H9 (cell line): ENCODE measurements around the gene NEURL4. TPM values are rescaled to one million over a fixed set of nuclear protein-coding genes. Genes with fewer than 3 reads are reported as not detected.

ENCODE experiments used
- DNase-seq: peaks from one replicate; pipeline ENCODE4 v3.0.0-alpha.2; 2017
- H2AFZ ChIP-seq: one replicate; pipeline ENCODE4 v1.6.1; 2013; ENCODE audit warnings: mild to moderate bottlenecking, low read length, control low read depth, moderate library complexity
- H2AK5ac ChIP-seq: 2 replicates; pipeline ENCODE4 v1.6.1; 2013; ENCODE audit warnings: low read length, control low read depth, mixed read lengths; ENCODE audit not compliant: insufficient read length
- H2BK120ac ChIP-seq: one replicate; pipeline ENCODE4 v1.6.1; 2013; ENCODE audit warnings: low read depth, mild to moderate bottlenecking, low read length, control low read depth, inconsistent platforms; ENCODE audit not compliant: poor library complexity, severe bottlenecking
- H2BK12ac ChIP-seq: 2 replicates; pipeline ENCODE4 v1.6.1; 2013; ENCODE audit warnings: low read length, control low read depth, mixed read lengths, low read depth; ENCODE audit not compliant: insufficient read length
- H2BK15ac ChIP-seq: 2 replicates; pipeline ENCODE4 v1.6.1; 2013; ENCODE audit warnings: low read depth, low read length, control low read depth
- H2BK20ac ChIP-seq: one replicate; pipeline ENCODE4 v1.6.1; 2013; ENCODE audit warnings: low read depth, mild to moderate bottlenecking, low read length, control low read depth, inconsistent platforms; ENCODE audit not compliant: poor library complexity, severe bottlenecking
- H2BK5ac ChIP-seq: 2 replicates; pipeline ENCODE4 v1.6.1; 2013; ENCODE audit warnings: low read length, control low read depth, mixed read lengths; ENCODE audit not compliant: insufficient read length
- H3K14ac ChIP-seq: 2 replicates; pipeline ENCODE4 v1.6.1; 2013; ENCODE audit warnings: low read length, control low read depth; ENCODE audit not compliant: insufficient read depth
- H3K18ac ChIP-seq: 2 replicates; pipeline ENCODE4 v1.6.1; 2013; ENCODE audit warnings: low read depth, mild to moderate bottlenecking, mixed read lengths, low read length, control low read depth; ENCODE audit not compliant: insufficient read length
- H3K23ac ChIP-seq: 2 replicates; pipeline ENCODE4 v1.6.1; 2013; ENCODE audit warnings: low read length, control low read depth, mixed read lengths, low read depth; ENCODE audit not compliant: insufficient read length
- H3K23me2 ChIP-seq: 2 replicates; pipeline ENCODE4 v1.6.1; 2013; ENCODE audit warnings: low read depth, mild to moderate bottlenecking, mixed read lengths, low read length, control low read depth; ENCODE audit not compliant: insufficient read length, poor library complexity, severe bottlenecking
- H3K27ac ChIP-seq: 2 replicates; pipeline ENCODE4 v1.5.1; 2013; ENCODE audit warnings: low read length, control low read depth, mixed read lengths, low read depth; ENCODE audit not compliant: insufficient read length
- H3K27me3 ChIP-seq: 2 replicates; pipeline ENCODE4 v1.6.1; 2013; ENCODE audit warnings: low read length, control low read depth, inconsistent platforms; ENCODE audit not compliant: insufficient read depth
- H3K4ac ChIP-seq: 2 replicates; pipeline ENCODE4 v1.6.1; 2013; ENCODE audit warnings: low read depth, mild to moderate bottlenecking, control low read depth, inconsistent platforms, low read length, moderate library complexity
- H3K4me1 ChIP-seq: 2 replicates; pipeline ENCODE4 v1.6.1; 2013; ENCODE audit warnings: low read length, control low read depth, inconsistent platforms; ENCODE audit not compliant: insufficient read depth
- H3K4me2 ChIP-seq: 2 replicates; pipeline ENCODE4 v1.6.1; 2013; ENCODE audit warnings: low read length, control low read depth, mixed read lengths; ENCODE audit not compliant: insufficient read length, insufficient read depth
- H3K56ac ChIP-seq: 2 replicates; pipeline ENCODE4 v1.6.1; 2013; ENCODE audit warnings: low read depth, mild to moderate bottlenecking, mixed read lengths, low read length, control low read depth; ENCODE audit not compliant: insufficient read length
- H3K79me1 ChIP-seq: 2 replicates; pipeline ENCODE4 v1.6.1; 2013; ENCODE audit warnings: low read depth, mild to moderate bottlenecking, moderate library complexity, low read length, control low read depth, inconsistent platforms; ENCODE audit not compliant: insufficient read depth, poor library complexity, severe bottlenecking
- H3K79me2 ChIP-seq: 2 replicates; pipeline ENCODE4 v1.6.1; 2013; ENCODE audit warnings: low read length, control low read depth, inconsistent platforms; ENCODE audit not compliant: insufficient read depth
- H3K9ac ChIP-seq: 2 replicates; pipeline ENCODE4 v1.6.1; 2013; ENCODE audit warnings: low read length, control low read depth, mixed read lengths; ENCODE audit not compliant: insufficient read length; ENCODE audit errors: extremely low read depth
- H3K9me3 ChIP-seq: one replicate; pipeline ENCODE4 v1.6.1; 2013; ENCODE audit warnings: low read depth, low read length, inconsistent platforms; ENCODE audit not compliant: control insufficient read depth
- H3T11ph ChIP-seq: one replicate; pipeline ENCODE4 v1.6.1; 2013; ENCODE audit warnings: mild to moderate bottlenecking, low read length, control low read depth, inconsistent platforms
- H4K20me1 ChIP-seq: one replicate; pipeline ENCODE4 v1.6.1; 2013; ENCODE audit not compliant: control insufficient read depth, insufficient read length, insufficient read depth
- H4K5ac ChIP-seq: 2 replicates; pipeline ENCODE4 v1.6.1; 2013; ENCODE audit warnings: low read depth, mild to moderate bottlenecking, mixed read lengths, low read length, control low read depth; ENCODE audit not compliant: insufficient read length
- H4K8ac ChIP-seq: replicated peaks from 2 replicates; pipeline ENCODE4 v1.6.1; 2013; ENCODE audit warnings: low read length, control low read depth, mixed read lengths, low read depth; ENCODE audit not compliant: insufficient read length
- H4K91ac ChIP-seq: 2 replicates; pipeline ENCODE4 v1.6.1; 2013; ENCODE audit warnings: low read depth, mild to moderate bottlenecking, moderate library complexity, mixed read lengths, low read length, control low read depth; ENCODE audit not compliant: insufficient read length
- H3K27ac Mint-ChIP-seq, 3 experiments: 2 replicates in 2 of 3; 3 replicates in 1 of 3; pipeline ENCODE4 v1.8.0; 2020 to 2021; ENCODE audit warnings: mixed read lengths in 3 of 3, mild to moderate bottlenecking in 1 of 3, moderate library complexity in 1 of 3
- H3K27me3 Mint-ChIP-seq: 2 replicates; pipeline ENCODE4 v1.8.0; 2021; ENCODE audit warnings: low read depth, mild to moderate bottlenecking, moderate library complexity, mixed read lengths
- H3K36me3 Mint-ChIP-seq, 3 experiments: 2 replicates in 2 of 3; 3 replicates in 1 of 3; pipeline ENCODE4 v1.8.0; 2020 to 2021; ENCODE audit warnings: low read depth in 3 of 3, mixed read lengths in 3 of 3; ENCODE audit not compliant: insufficient read depth in 1 of 3
- H3K4me1 Mint-ChIP-seq, 2 experiments: 2 replicates each; pipeline ENCODE4 v1.8.0; 2020; ENCODE audit warnings: mixed read lengths in 2 of 2
- H3K4me3 Mint-ChIP-seq, 2 experiments: 2 replicates in 1 of 2; 3 replicates in 1 of 2; pipeline ENCODE4 v1.8.0; 2020 to 2021; ENCODE audit warnings: mild to moderate bottlenecking in 2 of 2, mixed read lengths in 2 of 2, moderate library complexity in 1 of 2
- H3K9me3 Mint-ChIP-seq, 2 experiments: 2 replicates in 1 of 2; 3 replicates in 1 of 2; pipeline ENCODE4 v1.8.0; 2020; ENCODE audit warnings: mild to moderate bottlenecking in 2 of 2, mixed read lengths in 2 of 2, moderate library complexity in 1 of 2
- WGBS: extraction: QIAGEN DNeasy Blood & Tissue Kit; methylation state at CpG from one replicate; pipeline ENCODE4 v1.1.7; 2013; ENCODE audit warnings: missing lambda C conversion rate, low lambda C conversion rate, mixed read lengths; ENCODE audit not compliant: insufficient read length; ENCODE audit errors: extremely low coverage; 5-methylcytosine and 5-hydroxymethylcytosine counted together
- total RNA-seq: library from RNA; stranded (reverse); gene quantifications from 2 replicates; pipeline ENCODE4 v1.2.1, GENCODE V29; 2021
- TF ChIP-seq, protein P1 (sequence below): fragments of 200-600 bp; sonication (generic); conservative IDR thresholded peaks from 3 replicates; pipeline ENCODE4 v1.8.0; 2021; ENCODE audit warnings: antibody characterized with exemption, mild to moderate bottlenecking

The NEURL4 gene
- total RNA-seq, 1 experiment from 2014 or later, result 54.8 TPM

DNA sequence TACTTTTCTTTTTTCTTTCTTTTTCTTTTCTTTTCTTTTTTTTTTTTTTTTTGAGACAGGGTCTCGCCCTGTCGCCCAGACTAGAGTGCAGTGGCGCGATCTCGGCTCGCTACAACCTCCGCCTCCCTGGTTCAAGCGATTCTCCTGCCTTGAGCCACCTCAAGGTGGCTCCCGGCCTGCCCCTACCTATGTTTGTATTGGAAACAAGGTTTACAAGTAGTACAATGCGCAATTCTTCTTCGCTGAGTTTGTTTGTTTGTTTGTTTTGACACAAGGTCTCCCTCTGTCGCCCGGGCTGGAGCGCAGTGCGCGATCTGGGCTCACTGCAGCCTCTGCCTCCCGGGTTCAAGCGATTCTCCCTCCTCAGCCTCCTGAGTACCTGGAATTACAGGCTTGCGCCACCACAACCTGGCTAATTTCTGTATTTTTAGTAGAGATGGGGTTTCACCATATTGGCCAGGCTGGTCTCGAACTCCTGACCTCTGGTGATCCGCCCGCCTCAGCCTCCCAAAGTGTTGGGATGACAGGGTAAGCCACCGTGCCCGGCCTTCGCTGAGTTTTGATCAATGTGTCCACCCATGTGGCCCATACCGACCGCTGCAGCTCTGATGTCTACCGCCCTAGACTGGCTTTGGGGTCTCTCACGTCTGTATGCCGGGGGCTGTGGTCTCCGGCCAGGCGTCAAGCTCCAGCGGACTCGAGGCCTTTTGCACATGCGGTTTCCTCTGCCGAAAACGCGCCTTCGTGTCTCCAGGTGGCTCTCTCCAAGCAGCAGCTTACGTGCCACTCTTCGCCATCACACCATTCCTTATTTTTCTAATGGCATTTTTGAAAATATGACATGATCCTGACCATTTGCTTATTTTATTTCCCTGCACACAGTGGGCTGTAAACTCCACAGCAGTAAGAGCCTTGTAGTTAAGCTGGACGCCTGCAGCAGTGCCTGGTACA, 33.6 kb downstream of the NEURL4 start:
- Histone ChIP-seq H2BK12ac (no peak overlapping the region), H3K79me2 (no peaks in the 10 kb centered on the region), H3K4me2 (peak overlapping the region; percentile 91), H3K27me3 (peaks cover 2% of the 10 kb centered on the region), H3K14ac (no peak overlapping the region), H2BK5ac (no peak overlapping the region), H3K23ac (no peak overlapping the region), H3K23me2 (peaks cover 4% of the 10 kb centered on the region), H3K56ac (no peak overlapping the region), H3K9me3 (no peaks in the 10 kb centered on the region), H3K27ac (no peak overlapping the region), H4K5ac (no peak overlapping the region), H3K79me1 (no peaks in the 10 kb centered on the region), H2BK15ac (no peak overlapping the region), H3K18ac (peak overlapping the region; percentile 95), H4K91ac (no peak overlapping the region), H2AK5ac (no peak overlapping the region), H2BK120ac (no peak overlapping the region), H3K4me1 (peaks cover 4% of the 10 kb centered on the region; the same call in 1 of the 2 replicates), H4K20me1 (no peaks in the 10 kb centered on the region), H2BK20ac (no peak overlapping the region), H3T11ph (no peak overlapping the region), H3K4ac (no peak overlapping the region), H4K8ac (no peak overlapping the region), H3K9ac (no peak overlapping the region), H2AFZ (no peak overlapping the region)
- peaks cover 0 to 3% (median 0%) of the 10 kb centered on the region in 3 experiments; a peak in 2 of 7 replicates for H3K36me3 Mint-ChIP-seq
- peak overlapping the region in 1 of 3 experiments; percentile 36; a peak in 2 of 7 replicates for H3K27ac Mint-ChIP-seq
- TF ChIP-seq, protein P1, sequence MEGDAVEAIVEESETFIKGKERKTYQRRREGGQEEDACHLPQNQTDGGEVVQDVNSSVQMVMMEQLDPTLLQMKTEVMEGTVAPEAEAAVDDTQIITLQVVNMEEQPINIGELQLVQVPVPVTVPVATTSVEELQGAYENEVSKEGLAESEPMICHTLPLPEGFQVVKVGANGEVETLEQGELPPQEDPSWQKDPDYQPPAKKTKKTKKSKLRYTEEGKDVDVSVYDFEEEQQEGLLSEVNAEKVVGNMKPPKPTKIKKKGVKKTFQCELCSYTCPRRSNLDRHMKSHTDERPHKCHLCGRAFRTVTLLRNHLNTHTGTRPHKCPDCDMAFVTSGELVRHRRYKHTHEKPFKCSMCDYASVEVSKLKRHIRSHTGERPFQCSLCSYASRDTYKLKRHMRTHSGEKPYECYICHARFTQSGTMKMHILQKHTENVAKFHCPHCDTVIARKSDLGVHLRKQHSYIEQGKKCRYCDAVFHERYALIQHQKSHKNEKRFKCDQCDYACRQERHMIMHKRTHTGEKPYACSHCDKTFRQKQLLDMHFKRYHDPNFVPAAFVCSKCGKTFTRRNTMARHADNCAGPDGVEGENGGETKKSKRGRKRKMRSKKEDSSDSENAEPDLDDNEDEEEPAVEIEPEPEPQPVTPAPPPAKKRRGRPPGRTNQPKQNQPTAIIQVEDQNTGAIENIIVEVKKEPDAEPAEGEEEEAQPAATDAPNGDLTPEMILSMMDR, result peak; percentile 28; the same call in 2 of the 3 replicates
- H3K4me3 Mint-ChIP-seq, result peak overlapping the region; percentile 59 to 83
- peaks cover 77% of the 10 kb centered on the region for H3K27me3 Mint-ChIP-seq
- no CpG with 5 or more reads among the region's 42 CpGs for whole genome bisulfite sequencing
- DNase-seq, result no peak
- peaks cover 3% of the 10 kb centered on the region in 2 experiments; a peak in 3 of 5 replicates for H3K9me3 Mint-ChIP-seq
- peaks cover 10 to 22% of the 10 kb centered on the region in 2 experiments for H3K4me1 Mint-ChIP-seq
